G401 (cell line): ENCODE data around the gene NEO1. TPM values are rescaled to one million over a fixed set of nuclear protein-coding genes. Genes with fewer than 3 reads are reported as not detected.

Experiments
- DNase-seq: peaks from one replicate; pipeline ENCODE4 v3.0.0-alpha.2; 2015; ENCODE audit warnings: low spot score
- in situ Hi-C: cut with HindIII; loops from 2 replicates; pipeline ENCODE4 v1.10.0; 2016; ENCODE audit warnings: low sequenced_read_pairs, mixed read lengths
- total RNA-seq: library from RNA; depleted of rRNA; stranded (reverse); fragments of >200 nt; shearing (Covaris generic); gene quantifications from 2 replicates; pipeline ENCODE4 v1.2.3, GENCODE V29; 2014

NEO1 gene
- total RNA-seq, 1 experiment from 2014 or later, result 0.81 TPM

GRCh38 chr15:73319460-73320245 lies 267.4 kb downstream of the NEO1 start:
- in situ Hi-C loops, result no loop called here
- DNase-seq, result no peak

- in situ Hi-C loops, result no loop called here
- DNase-seq, result no peak
Observed at GRCh38 chr15:73320619-73321180, 268.4 kb downstream of the NEO1 start.

DNA sequence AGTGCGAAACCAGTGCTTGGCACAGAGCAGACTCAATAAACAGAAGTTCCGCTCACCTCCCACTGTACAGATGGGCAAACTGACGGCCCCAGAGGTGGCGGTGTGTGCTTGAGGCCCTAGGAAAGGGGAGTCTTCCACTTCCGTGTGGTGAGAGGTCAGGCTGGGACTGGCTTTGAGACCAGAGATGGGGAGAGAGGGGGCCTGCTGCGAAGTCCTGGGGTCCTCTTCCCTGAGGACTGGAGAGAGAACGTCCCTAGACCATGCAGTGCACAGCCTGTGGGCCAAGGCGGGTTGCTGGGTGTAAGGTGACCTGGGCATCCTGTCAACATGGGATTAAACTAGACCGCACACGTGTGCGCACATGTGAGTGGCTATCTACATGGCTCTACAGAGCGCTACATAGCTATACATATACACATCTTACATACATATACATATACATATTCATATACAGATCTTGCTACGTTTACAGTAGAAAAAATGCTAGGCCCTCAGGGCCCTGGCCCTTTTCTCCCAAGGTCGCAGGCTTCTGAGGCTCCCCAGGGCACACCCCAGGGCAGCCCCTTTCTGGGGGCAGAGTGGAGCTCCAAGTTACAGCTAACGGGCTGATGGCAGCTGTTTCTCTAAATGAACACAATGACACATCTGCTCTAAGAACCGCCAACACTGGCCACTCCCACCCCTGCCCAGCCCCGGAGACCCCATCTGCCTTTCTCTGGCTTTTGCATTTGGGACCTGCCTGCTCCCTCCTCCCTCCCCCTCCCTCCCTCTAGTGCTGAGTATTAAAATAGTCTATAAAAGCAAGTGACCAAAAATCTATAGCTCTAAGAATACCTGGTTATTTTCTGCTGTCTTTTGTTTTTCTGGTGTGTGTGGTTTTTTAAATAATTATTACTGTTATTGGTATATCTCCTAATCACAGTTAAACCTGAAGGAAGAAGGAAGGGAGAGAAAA lies 269.5 kb downstream of the NEO1 start:
- in situ Hi-C loops, result no loop called here
- no peak for DNase-seq

DNA sequence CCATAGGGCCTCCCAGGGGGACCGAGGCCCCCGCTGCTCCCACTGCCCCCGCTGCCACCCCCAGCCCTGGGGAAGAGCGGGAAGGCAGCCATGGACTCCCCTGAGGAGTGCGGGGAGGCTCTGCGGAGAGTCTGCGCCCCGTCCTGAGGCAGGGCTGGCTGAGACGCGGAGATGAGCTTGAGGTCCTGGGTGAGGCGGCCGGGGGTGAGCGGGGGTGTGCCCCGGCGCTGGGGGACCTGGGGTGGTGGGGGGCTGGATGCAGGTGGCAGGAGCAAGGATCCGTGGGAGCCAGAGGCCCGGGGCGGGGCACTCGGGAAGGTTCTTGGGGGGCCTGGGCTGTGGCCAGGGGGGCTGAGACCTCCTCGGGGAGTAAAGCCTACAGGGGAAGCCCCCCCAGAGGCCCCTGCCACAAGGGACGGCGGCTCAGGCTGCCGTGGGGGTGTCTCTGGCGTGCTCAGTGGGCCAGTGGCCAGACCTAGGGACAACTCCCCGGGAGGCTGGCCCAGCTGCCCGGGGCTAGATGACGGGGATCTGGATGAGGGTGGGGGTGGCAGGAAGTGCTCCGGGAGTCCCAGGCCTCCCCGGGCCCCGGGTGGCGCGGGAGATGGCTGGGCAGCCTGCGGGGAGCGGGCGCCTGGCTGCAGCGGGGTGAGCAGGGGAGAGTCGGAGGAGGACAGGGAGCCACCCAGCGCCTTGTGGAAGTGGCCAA lies 270.6 kb downstream of the NEO1 start:
- in situ Hi-C loops, result no loop called here
- DNase-seq, result no peak

DNA sequence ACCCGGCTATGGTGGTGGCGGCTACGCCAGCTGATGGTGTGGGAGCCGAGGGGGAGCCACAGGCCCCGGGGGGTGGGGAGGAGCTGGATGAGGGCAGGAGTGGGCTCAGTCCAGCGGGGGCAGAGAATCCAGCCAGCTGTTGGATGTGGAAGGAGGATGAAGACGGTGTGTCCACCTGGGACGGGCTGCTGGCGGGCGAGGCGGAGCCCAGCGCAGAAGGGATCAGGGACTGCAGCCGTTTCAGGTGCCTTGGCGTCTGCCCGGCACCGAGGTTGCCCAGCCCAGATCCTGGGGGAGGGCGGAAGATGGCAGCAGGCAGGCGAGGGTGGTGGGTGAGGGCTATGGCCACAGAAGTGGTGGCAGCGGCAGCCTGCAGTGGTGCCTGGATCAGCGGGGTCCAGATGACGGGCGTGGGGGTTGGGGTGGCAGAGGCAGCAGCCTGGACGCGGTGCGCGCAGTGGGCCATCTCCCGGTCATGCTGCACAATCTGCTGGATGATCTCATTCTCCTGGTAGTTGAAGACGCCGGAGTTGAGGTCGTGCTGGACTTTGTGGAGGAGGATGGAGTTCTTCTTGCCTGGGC lies 271.2 kb downstream of the NEO1 start:
- in situ Hi-C loops, result no loop called here
- no peak for DNase-seq

DNA sequence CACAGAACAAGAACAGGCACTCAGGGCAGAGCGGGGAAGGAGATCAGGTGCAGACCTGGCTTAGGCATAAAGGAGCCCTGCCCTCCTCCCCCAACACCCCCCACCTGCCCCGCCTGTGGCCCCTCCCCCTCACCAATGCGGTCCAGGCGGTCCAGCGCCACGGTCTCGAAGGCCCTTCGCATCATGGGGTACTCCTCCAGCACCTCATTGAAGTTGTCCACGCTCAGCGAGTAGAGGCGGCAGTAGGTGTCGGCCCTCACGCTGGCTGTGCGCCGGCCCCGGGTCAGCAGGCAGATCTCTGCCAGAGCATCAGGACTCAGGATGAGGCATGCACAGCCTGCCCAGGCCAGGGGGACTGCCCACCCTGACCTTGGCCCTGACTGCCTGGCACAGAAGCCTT lies 271.7 kb downstream of the NEO1 start:
- DNase-seq, result no peak
- in situ Hi-C loops, result no loop called here

DNA sequence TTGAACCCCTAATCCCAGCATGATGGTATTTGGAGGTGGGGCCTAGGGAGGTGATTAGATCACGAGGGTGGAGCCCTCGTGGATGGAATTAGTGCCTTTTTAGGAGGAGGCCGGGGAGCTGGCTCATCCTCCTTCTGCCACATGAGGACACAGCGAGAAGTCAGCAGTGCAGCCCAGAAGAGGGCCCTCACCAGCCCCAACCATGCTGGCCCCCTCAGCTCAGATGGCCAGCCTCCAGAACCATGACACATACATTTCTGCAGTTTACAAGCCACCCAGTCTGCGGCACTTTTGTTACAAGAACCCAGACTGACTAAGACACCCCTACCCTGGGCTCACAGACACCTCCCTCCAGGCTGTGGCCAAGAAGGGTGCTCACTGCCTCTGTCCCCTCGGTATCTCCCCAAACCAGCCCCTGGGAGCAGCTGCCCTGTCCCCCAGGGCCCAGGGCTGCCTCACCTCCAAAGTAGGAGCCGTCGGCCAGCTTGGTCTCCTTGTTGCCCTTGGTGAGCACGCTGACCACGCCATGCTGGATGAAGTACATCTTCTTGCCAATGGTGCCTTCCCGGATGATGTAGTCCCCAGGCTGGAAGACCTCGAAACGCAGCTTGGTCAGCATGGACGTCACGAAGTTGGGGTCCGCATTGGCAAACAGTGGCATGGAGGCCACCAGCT lies 272.4 kb downstream of the NEO1 start:
- in situ Hi-C loops, result no loop called here
- DNase-seq, result no peak

GRCh38 chr15:73325191-73325861 lies 273.1 kb downstream of the NEO1 start:
- DNase-seq, result no peak
- in situ Hi-C loops, result no loop called here

- no peak for DNase-seq
- in situ Hi-C loops, result no loop called here
Observed at GRCh38 chr15:73326157-73326556, 273.9 kb downstream of the NEO1 start.

GRCh38 chr15:73328149-73328820 lies 276.0 kb downstream of the NEO1 start:
- in situ Hi-C loops, result no loop called here
- DNase-seq, result no peak

- DNase-seq, result no peak
- in situ Hi-C loops, result no loop called here
Observed at GRCh38 chr15:73328981-73329380, 276.7 kb downstream of the NEO1 start.

DNA sequence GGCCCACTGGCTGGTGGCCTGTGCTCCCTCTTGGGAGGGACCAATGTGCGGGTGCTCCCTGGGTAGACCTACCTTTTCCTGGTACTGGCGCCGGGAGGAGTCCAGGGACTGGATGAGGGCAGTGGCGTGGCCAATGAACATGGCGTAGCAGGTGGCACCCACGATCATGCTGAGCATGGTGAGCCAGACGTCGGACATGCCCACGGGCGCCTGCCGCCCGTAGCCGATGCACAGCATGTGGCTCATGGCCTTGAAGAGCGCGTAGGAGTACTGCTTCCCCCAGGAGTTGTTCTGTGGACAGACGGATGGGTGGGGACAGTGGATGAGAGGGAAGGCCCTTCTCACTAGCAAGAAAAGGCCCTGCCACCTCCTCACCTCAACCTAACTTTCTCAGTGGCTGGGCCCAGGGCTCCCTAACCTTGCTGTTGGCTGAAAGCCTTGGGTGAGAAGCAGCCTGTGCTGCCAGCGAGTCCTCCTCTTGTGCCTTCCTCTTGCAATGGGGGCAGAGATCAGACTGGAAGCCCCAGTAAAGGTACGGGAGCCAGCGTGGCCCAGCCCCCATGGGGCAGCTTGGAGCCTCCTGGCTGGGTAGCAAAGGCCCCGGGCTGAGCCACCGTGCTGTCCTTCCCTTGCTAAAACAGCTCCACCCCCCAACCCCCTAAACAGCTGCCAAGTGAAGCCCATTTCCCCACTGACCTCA lies 277.4 kb downstream of the NEO1 start:
- DNase-seq, result no peak
- in situ Hi-C loops, result no loop called here

- in situ Hi-C loops, result no loop called here
- DNase-seq, result no peak
Observed at GRCh38 chr15:73330206-73331051, 278.2 kb downstream of the NEO1 start.

- in situ Hi-C loops, result no loop called here
- no peak for DNase-seq
Observed at GRCh38 chr15:73331501-73331900, 279.2 kb downstream of the NEO1 start.

GRCh38 chr15:73331991-73332925 lies 280.0 kb downstream of the NEO1 start:
- in situ Hi-C loops, result no loop called here
- DNase-seq, result no peak
